Endothelial cell (in vitro differentiated cells): Measurements from ENCODE around the gene SCRG1. TPM values are rescaled to one million over a fixed set of nuclear protein-coding genes. Genes with fewer than 3 reads are reported as not detected.

ENCODE experiments used
- DNase-seq: peaks from one replicate; pipeline ENCODE4 v3.0.0; 2021; ENCODE audit warnings: low spot score
- H3K27ac Mint-ChIP-seq: one replicate; pipeline ENCODE4 v1.8.0; 2021; ENCODE audit warnings: mixed read lengths, inconsistent platforms; ENCODE audit not compliant: unreplicated experiment
- H3K27me3 Mint-ChIP-seq: one replicate; pipeline ENCODE4 v1.8.0; 2021; ENCODE audit warnings: mild to moderate bottlenecking, moderate library complexity, mixed read lengths, inconsistent platforms; ENCODE audit not compliant: unreplicated experiment
- H3K36me3 Mint-ChIP-seq: one replicate; pipeline ENCODE4 v1.8.0; 2021; ENCODE audit warnings: mild to moderate bottlenecking, low read depth, mixed read lengths, inconsistent platforms; ENCODE audit not compliant: unreplicated experiment
- H3K4me1 Mint-ChIP-seq: one replicate; pipeline ENCODE4 v1.8.0; 2021; ENCODE audit warnings: mild to moderate bottlenecking, mixed read lengths, inconsistent platforms; ENCODE audit not compliant: unreplicated experiment
- H3K4me3 Mint-ChIP-seq: one replicate; pipeline ENCODE4 v1.8.0; 2021; ENCODE audit warnings: mild to moderate bottlenecking, mixed read lengths, inconsistent platforms; ENCODE audit not compliant: unreplicated experiment
- H3K9me3 Mint-ChIP-seq: one replicate; pipeline ENCODE4 v1.8.0; 2021; ENCODE audit warnings: mixed read lengths, inconsistent platforms; ENCODE audit not compliant: unreplicated experiment
- CTCF ChIP-seq: fragments of 200-600 bp; sonication (generic); IDR thresholded peaks from one replicate; pipeline ENCODE4 v1.5.0; 2021; ENCODE audit warnings: antibody characterized with exemption; ENCODE audit not compliant: unreplicated experiment
- total RNA-seq: library from RNA; stranded (reverse); fragmentation: NEBNext Ultra II Directional; extraction: Animal tissue kit (Norgen Biotek cat#: 25700); gene quantifications from one replicate; pipeline ENCODE4 v1.2.1, GENCODE V29; 2021; ENCODE audit not compliant: unreplicated experiment

The SCRG1 gene
- total RNA-seq, 1 donor from 2014 or later, result not detected

- TF ChIP-seq CTCF, result no peak
- no peak overlapping the region for H3K4me3 Mint-ChIP-seq
These were observed 61.5 kb downstream of the SCRG1 start for GRCh38 chr4:173337463-173337862.

GRCh38 chr4:173334891-173335752, 63.8 kb downstream of the SCRG1 start:
- Mint-ChIP-seq H3K27me3 (peaks cover 20% of the 10 kb centered on the region), H3K4me3 (peak overlapping the region; percentile 99), H3K9me3 (no peaks in the 10 kb centered on the region), H3K4me1 (peaks cover 33% of the 10 kb centered on the region), H3K36me3 (peaks cover 18% of the 10 kb centered on the region), H3K27ac (peak overlapping the region; percentile 99)
- no peak for TF ChIP-seq CTCF
- peak; percentile 76 for DNase-seq

More at GRCh38 chr4:173337463-173337862, 61.5 kb downstream of the SCRG1 start:
- Mint-ChIP-seq H3K27ac (no peak overlapping the region), H3K36me3 (peaks cover 15% of the 10 kb centered on the region), H3K4me1 (peaks cover 45% of the 10 kb centered on the region), H3K27me3 (peaks cover 18% of the 10 kb centered on the region), H3K9me3 (no peaks in the 10 kb centered on the region)
- DNase-seq, result no peak

Other genes with a start within 250 kb of the SCRG1 start
- gene GALNT7, start 230.3 kb downstream of the SCRG1 start, total RNA-seq, result 80.9 TPM
- gene HMGB2, start 64.8 kb downstream of the SCRG1 start, total RNA-seq, result 160 TPM
- gene SAP30, start 28.2 kb downstream of the SCRG1 start, total RNA-seq, result 22.2 TPM
- 1.5 TPM for gene HAND2, start 131.1 kb upstream of the SCRG1 start, total RNA-seq